ENCODE measurements around the gene BCAS1. TPM values are rescaled to one million over a fixed set of nuclear protein-coding genes. Genes with fewer than 3 reads are reported as not detected.
"Not testable (repeated sequence)": the region's sequence is repeated elsewhere in the genome, so short reads cannot be mapped to it uniquely, and the experiment has no call there.

Gene BCAS1
- total RNA-seq, 1 experiment from 2014 or later = 0.07 TPM

- DNase-seq (ENCODE audit: low read depth) = no peak
Observed at GRCh38 chr20:54019585-54019984, 50.8 kb downstream of the BCAS1 start.

GRCh38 chr20:54019127-54019526 lies 51.3 kb downstream of the BCAS1 start:
- DNase-seq (ENCODE audit: low read depth) = no peak

GRCh38 chr20:54017846-54018245 lies 52.5 kb downstream of the BCAS1 start:
- no peak for DNase-seq (ENCODE audit: low read depth)

GRCh38 chr20:54015496-54015895 lies 54.9 kb downstream of the BCAS1 start:
- DNase-seq (ENCODE audit: low read depth) = no peak

GRCh38 chr20:54014293-54014926 lies 56.0 kb downstream of the BCAS1 start:
- no peak for DNase-seq (ENCODE audit: low read depth)

- no peak for DNase-seq (ENCODE audit: low read depth)
Observed at GRCh38 chr20:54013471-54013870, 56.9 kb downstream of the BCAS1 start.

GRCh38 chr20:54011346-54011745 lies 59.0 kb downstream of the BCAS1 start:
- no peak for DNase-seq (ENCODE audit: low read depth)

GRCh38 chr20:54006216-54006615 lies 64.2 kb downstream of the BCAS1 start:
- not testable (repeated sequence) for DNase-seq (ENCODE audit: low read depth)

GRCh38 chr20:54005524-54005923 lies 64.9 kb downstream of the BCAS1 start:
- no peak for DNase-seq (ENCODE audit: low read depth)

GRCh38 chr20:54004445-54004844 lies 65.9 kb downstream of the BCAS1 start:
- DNase-seq (ENCODE audit: low read depth) = no peak

GRCh38 chr20:54002741-54003140 lies 67.7 kb downstream of the BCAS1 start:
- no peak for DNase-seq (ENCODE audit: low read depth)

GRCh38 chr20:54002056-54002575 lies 68.3 kb downstream of the BCAS1 start:
- no peak for DNase-seq (ENCODE audit: low read depth)

- DNase-seq (ENCODE audit: low read depth) = no peak
Observed at GRCh38 chr20:54000914-54001313, 69.5 kb downstream of the BCAS1 start.

GRCh38 chr20:54000262-54000661 lies 70.1 kb downstream of the BCAS1 start:
- DNase-seq (ENCODE audit: low read depth) = no peak

GRCh38 chr20:53999077-53999476 lies 71.3 kb downstream of the BCAS1 start:
- no peak for DNase-seq (ENCODE audit: low read depth)

GRCh38 chr20:53996584-53997486 lies 73.6 kb downstream of the BCAS1 start:
- no peak for DNase-seq (ENCODE audit: low read depth)

GRCh38 chr20:53995949-53996348 lies 74.4 kb downstream of the BCAS1 start:
- DNase-seq (ENCODE audit: low read depth) = no peak

- DNase-seq (ENCODE audit: low read depth) = no peak
Observed at GRCh38 chr20:53994088-53994487, 76.3 kb downstream of the BCAS1 start.

GRCh38 chr20:53993310-53993709 lies 77.1 kb downstream of the BCAS1 start:
- DNase-seq (ENCODE audit: low read depth) = peak; percentile 12

- no peak for DNase-seq (ENCODE audit: low read depth)
Observed at GRCh38 chr20:53990768-53991450, 79.5 kb downstream of the BCAS1 start.

GRCh38 chr20:53990003-53990402 lies 80.4 kb downstream of the BCAS1 start:
- no peak for DNase-seq (ENCODE audit: low read depth)

- no peak for DNase-seq (ENCODE audit: low read depth)
Observed at GRCh38 chr20:53989401-53989800, 81.0 kb downstream of the BCAS1 start.
